OCI-LY7 (cell line): Measurements from ENCODE around the gene PTPRM. TPM values are rescaled to one million over a fixed set of nuclear protein-coding genes. Genes with fewer than 3 reads are reported as not detected.

Experiments used
- BruUV-seq: library from RNA; stranded (reverse); fragments of 400-500 nt; replicated peaks from 2 replicates; lab custom pipeline; 2021; lab: Mats Ljungman, UMichigan
- CTCF ChIA-PET: fragments of 300-600 bp; sonication (Branson Sonifier 250); formaldehyde crosslinking; loops from one replicate; lab custom pipeline; 2022; ENCODE audit warnings: antibody characterized with exemption; ENCODE audit not compliant: unreplicated experiment; lab: Charles Lee
- POLR2A ChIA-PET: fragments of 300-600 bp; sonication (Branson Sonifier 250); formaldehyde crosslinking; loops from one replicate; lab custom pipeline; 2022; ENCODE audit warnings: antibody characterized with exemption; lab: Charles Lee
- DNase-seq: peaks from one replicate; pipeline ENCODE4 v3.0.0-alpha.2; 2015; ENCODE audit warnings: low spot score
- H2AFZ ChIP-seq: fragments of 200-600 bp; sonication (generic), shearing (Covaris generic); 2 replicates; pipeline ENCODE4 v1.6.1; 2014; ENCODE audit warnings: mild to moderate bottlenecking, antibody characterized with exemption, low read length, moderate library complexity
- H3K27ac ChIP-seq: fragments of 200-600 bp; sonication (generic); 2 replicates; pipeline ENCODE4 v1.5.1; 2014; ENCODE audit warnings: mixed run types, low read depth, mild to moderate bottlenecking, moderate library complexity, low read length, inconsistent platforms; ENCODE audit not compliant: poor library complexity, severe bottlenecking
- H3K36me3 ChIP-seq: fragments of 200-600 bp; sonication (generic); 2 replicates; pipeline ENCODE4 v1.6.1; 2014; ENCODE audit warnings: mild to moderate bottlenecking, antibody characterized with exemption, low read length, moderate library complexity, mixed read lengths; ENCODE audit not compliant: insufficient read depth
- H3K4me1 ChIP-seq: fragments of 200-600 bp; sonication (generic); 2 replicates; pipeline ENCODE4 v1.5.1; 2014; ENCODE audit warnings: mild to moderate bottlenecking, low read length; ENCODE audit not compliant: insufficient read depth, poor library complexity, severe bottlenecking
- H3K4me2 ChIP-seq: fragments of 200-600 bp; sonication (generic); 2 replicates; pipeline ENCODE4 v1.6.1; 2014; ENCODE audit warnings: mild to moderate bottlenecking, low read length
- H3K4me3 ChIP-seq: fragments of 200-600 bp; sonication (generic); 2 replicates; pipeline ENCODE4 v1.5.1; 2014; ENCODE audit warnings: mild to moderate bottlenecking, low read depth, low read length; ENCODE audit not compliant: poor library complexity, severe bottlenecking
- H3K79me2 ChIP-seq: fragments of 200-600 bp; sonication (generic); 2 replicates; pipeline ENCODE4 v1.6.1; 2016; ENCODE audit warnings: low read depth, mild to moderate bottlenecking, low read length, moderate library complexity, mixed read lengths; ENCODE audit not compliant: insufficient read depth
- H3K9me2 ChIP-seq: fragments of 200-600 bp; sonication (generic); 2 replicates; pipeline ENCODE4 v1.6.1; 2016; ENCODE audit warnings: mild to moderate bottlenecking, low read length, mixed read lengths; ENCODE audit not compliant: insufficient read depth
- H3K9me3 ChIP-seq: fragments of 200-600 bp; sonication (generic); 2 replicates; pipeline ENCODE4 v1.6.1; 2014; ENCODE audit warnings: mild to moderate bottlenecking, mixed run types, low read length, mixed read lengths
- H4K20me1 ChIP-seq: fragments of 200-600 bp; sonication (generic); 2 replicates; pipeline ENCODE4 v1.6.1; 2014; ENCODE audit warnings: mild to moderate bottlenecking, antibody characterized with exemption, low read length, moderate library complexity, mixed read lengths; ENCODE audit not compliant: insufficient read depth
- CTCF ChIP-seq: fragments of 200-600 bp; sonication (generic); conservative IDR thresholded peaks from 2 replicates; pipeline ENCODE4 v1.5.1; 2014; ENCODE audit warnings: mild to moderate bottlenecking, antibody characterized with exemption, low read length, moderate library complexity, mixed read lengths
- EZH2phosphoT487 ChIP-seq: fragments of 200-600 bp; sonication (generic); IDR thresholded peaks from 2 replicates; pipeline ENCODE4 v1.6.1; 2018; ENCODE audit warnings: low read depth, borderline replicate concordance, mild to moderate bottlenecking, mixed run types, antibody characterized with exemption, low read length, moderate library complexity, mixed read lengths
- intact Hi-C: fragments of 100-400 bp; cut with micrococcal nuclease; formaldehyde crosslinking; loops from one replicate; pipeline ENCODE4 v1.10.0; 2022; ENCODE audit not compliant: unreplicated experiment
- total RNA-seq, 2 experiments: library from RNA; depleted of rRNA in 1 of 2; stranded (reverse); fragments of >200 nt in 1 of 2; shearing (Covaris generic) in 1 of 2; gene quantifications; 2 replicates each; pipeline ENCODE4 v1.2.3, GENCODE V29; 2014 to 2022

PTPRM gene
- total RNA-seq, 2 experiments from 2014 or later, result not detected

- Histone ChIP-seq H3K9me2 (no peaks in the 10 kb centered on the region), H3K4me3 (no peak overlapping the region), H3K9me3 (no peaks in the 10 kb centered on the region), H3K4me2 (no peak overlapping the region), H3K27ac (no peak overlapping the region), H2AFZ (no peak overlapping the region), H4K20me1 (no peaks in the 10 kb centered on the region), H3K36me3 (no peaks in the 10 kb centered on the region), H3K79me2 (no peaks in the 10 kb centered on the region), H3K4me1 (no peaks in the 10 kb centered on the region)
- POLR2A ChIA-PET, result no interaction called here
- no TSS peak for BruUV-seq
- CTCF ChIA-PET, result no interaction called here
- intact Hi-C loops, result no loop called here
- TF ChIP-seq CTCF, result no peak
- no peak for TF ChIP-seq EZH2phosphoT487
- no peak for DNase-seq
Measured at GRCh38 chr18:8397034-8397433, 829.9 kb downstream of the PTPRM start.

- no peak overlapping the region for H2AFZ ChIP-seq
- no peak overlapping the region for H3K27ac ChIP-seq
- ChIA-PET CTCF (no interaction called here), POLR2A (no interaction called here)
- no peak overlapping the region for H3K4me2 ChIP-seq
- H3K4me3 ChIP-seq, result no peak overlapping the region
- no peak for DNase-seq
- H4K20me1 ChIP-seq, result no peaks in the 10 kb centered on the region
- H3K79me2 ChIP-seq, result no peaks in the 10 kb centered on the region
- BruUV-seq, result no TSS peak
- no peaks in the 10 kb centered on the region for H3K9me2 ChIP-seq
- H3K9me3 ChIP-seq, result no peaks in the 10 kb centered on the region
- TF ChIP-seq CTCF, result no peak
- intact Hi-C loops, result no loop called here
- H3K36me3 ChIP-seq, result no peaks in the 10 kb centered on the region
- no peaks in the 10 kb centered on the region for H3K4me1 ChIP-seq
Measured at GRCh38 chr18:8399138-8399537, 832.0 kb downstream of the PTPRM start.

- intact Hi-C loops, result no loop called here
- H3K27ac ChIP-seq, result no peak overlapping the region
- no peak overlapping the region for H3K4me3 ChIP-seq
- no peaks in the 10 kb centered on the region for H3K4me1 ChIP-seq
- no peak overlapping the region for H2AFZ ChIP-seq
- ChIA-PET POLR2A (interaction anchor here (0.6 kb wide), 1 partner anchor 87 kb away, joined by 3 read pairs; no protein-coding TSS in a partner anchor), CTCF (no interaction called here)
- no peaks in the 10 kb centered on the region for H3K9me3 ChIP-seq
- H3K4me2 ChIP-seq, result no peak overlapping the region
- no peaks in the 10 kb centered on the region for H3K36me3 ChIP-seq
- no peak for DNase-seq
- TF ChIP-seq CTCF (no peak), EZH2phosphoT487 (no peak)
- H3K9me2 ChIP-seq, result no peaks in the 10 kb centered on the region
- BruUV-seq, result no TSS peak
- H4K20me1 ChIP-seq, result no peaks in the 10 kb centered on the region
- no peaks in the 10 kb centered on the region for H3K79me2 ChIP-seq
Measured at GRCh38 chr18:8400193-8400752, 833.2 kb downstream of the PTPRM start.
